Activated naive CD8-positive, alpha-beta T cell treated with anti-CD3 and anti-CD28 coated beads for 36 hours (primary cell): ENCODE results near the gene PPP6C. TPM values are rescaled to one million over a fixed set of nuclear protein-coding genes. Genes with fewer than 3 reads are reported as not detected.
"Not testable (repeated sequence)": the region's sequence is repeated elsewhere in the genome, so short reads cannot be mapped to it uniquely, and the experiment has no call there.

Experiments
- DNase-seq: peaks from one replicate; pipeline ENCODE4 v3.0.0; 2021
- H3K27ac Mint-ChIP-seq: one replicate; pipeline ENCODE4 v1.8.0; 2022; ENCODE audit warnings: mild to moderate bottlenecking, moderate library complexity, mixed read lengths
- H3K27me3 Mint-ChIP-seq: one replicate; pipeline ENCODE4 v1.8.0; 2022; ENCODE audit warnings: mild to moderate bottlenecking, mixed read lengths
- H3K36me3 Mint-ChIP-seq: one replicate; pipeline ENCODE4 v1.8.0; 2021; ENCODE audit warnings: mild to moderate bottlenecking, mixed read lengths
- H3K4me1 Mint-ChIP-seq: one replicate; pipeline ENCODE4 v1.8.0; 2021; ENCODE audit warnings: mixed read lengths
- H3K4me3 Mint-ChIP-seq: one replicate; pipeline ENCODE4 v1.8.0; 2022; ENCODE audit warnings: mild to moderate bottlenecking, moderate library complexity, mixed read lengths
- H3K9me3 Mint-ChIP-seq: one replicate; pipeline ENCODE4 v1.8.0; 2022; ENCODE audit warnings: mixed read lengths
- total RNA-seq, 2 experiments: library from RNA; stranded (reverse); gene quantifications; one replicate each; pipeline ENCODE4 v1.2.3, GENCODE V29; 2021

PPP6C gene
- total RNA-seq = 10 to 100 TPM; 47.6 to 48.8 TPM

DNA sequence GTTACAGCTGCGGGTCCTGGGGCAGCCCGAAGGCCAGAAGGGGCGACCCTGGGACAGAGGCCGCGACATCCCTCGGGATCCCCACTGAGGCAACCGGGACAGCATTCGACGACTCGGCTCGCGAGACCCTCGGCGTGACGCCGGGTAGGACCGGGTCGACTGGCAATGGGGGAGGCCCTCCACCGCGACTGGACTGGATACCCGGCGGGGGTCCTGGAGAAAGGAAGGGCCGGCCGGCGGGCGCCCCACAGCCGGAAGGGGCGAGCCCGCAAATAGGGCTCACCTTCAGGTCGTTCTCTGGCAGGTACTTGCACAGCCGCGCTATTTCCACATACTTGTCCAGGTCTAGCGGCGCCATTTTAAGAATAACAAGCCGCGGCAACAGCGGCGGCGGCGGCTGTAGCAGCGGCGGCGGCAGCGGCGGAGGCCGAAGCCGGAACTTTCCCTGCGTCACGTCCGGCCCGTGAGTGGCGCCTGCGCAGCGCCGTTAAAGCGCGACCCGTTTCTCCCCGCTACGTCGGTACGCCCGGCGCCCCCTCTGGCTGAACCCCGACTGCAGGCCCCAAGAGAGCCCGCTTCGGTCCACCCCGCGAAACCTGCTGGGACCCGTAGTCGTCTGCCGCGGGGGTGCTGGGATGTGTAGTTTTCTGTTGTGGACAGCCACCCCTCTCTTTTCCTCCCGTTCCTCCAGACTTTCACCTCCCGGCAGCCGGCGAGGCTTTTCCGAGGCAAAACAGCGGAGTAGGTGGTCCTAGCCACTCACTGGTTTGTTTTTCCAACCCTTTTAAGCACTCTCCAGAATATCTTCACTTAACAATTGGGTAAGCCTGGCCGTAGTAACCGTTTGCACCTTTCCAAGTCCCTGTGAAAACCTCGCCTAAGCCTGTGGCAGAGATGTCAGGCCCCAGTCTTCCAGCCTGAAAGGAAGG is at the start of gene PPP6C:
Gene PPP6C, minus strand, starts transcription at position 443 of the 929 bp plus-strand sequence. Its CDS starts 85 bp downstream, at position 358.
- peaks cover 60% of the 10 kb centered on the region for H3K4me1 Mint-ChIP-seq

DNA sequence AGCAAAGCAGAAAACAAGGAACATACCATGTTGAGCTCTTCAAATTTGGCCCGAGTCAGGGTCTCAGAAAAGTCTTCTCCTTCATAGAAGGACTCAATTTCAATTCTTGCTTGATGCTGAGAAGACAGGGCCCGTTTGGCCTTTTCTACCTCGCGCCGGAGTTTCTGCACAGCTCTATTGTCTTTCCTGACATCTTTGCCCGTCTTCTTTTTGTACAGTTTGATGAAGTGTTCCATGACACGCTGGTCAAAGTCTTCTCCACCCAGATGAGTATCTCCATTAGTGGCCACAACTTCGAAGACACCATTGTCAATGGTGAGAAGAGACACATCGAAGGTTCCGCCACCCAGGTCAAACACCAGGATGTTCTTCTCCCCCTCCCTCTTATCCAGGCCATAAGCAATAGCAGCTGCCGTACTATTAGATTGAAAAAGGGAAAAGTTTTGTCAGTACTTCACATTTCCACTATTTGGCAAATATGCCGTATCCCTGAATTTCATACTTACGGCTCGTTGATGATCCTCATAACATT is 49.4 kb upstream of the PPP6C start:
- peak overlapping the region; percentile 100 for H3K4me3 Mint-ChIP-seq
- no peak for DNase-seq
- H3K4me1 Mint-ChIP-seq = peaks cover 68% of the 10 kb centered on the region
- H3K27me3 Mint-ChIP-seq = peaks cover 10% of the 10 kb centered on the region
- H3K36me3 Mint-ChIP-seq = peaks cover 66% of the 10 kb centered on the region
- peak overlapping the region; percentile 99 for H3K27ac Mint-ChIP-seq
- no peaks in the 10 kb centered on the region for H3K9me3 Mint-ChIP-seq

More for the DNA sequence above, at the start of gene PPP6C:
- no peaks in the 10 kb centered on the region for H3K27me3 Mint-ChIP-seq
- H3K9me3 Mint-ChIP-seq = no peaks in the 10 kb centered on the region
- peak; percentile 98 for DNase-seq
- peak within 1 kb of the TSS; percentile 98 for H3K4me3 Mint-ChIP-seq
- H3K36me3 Mint-ChIP-seq = peaks cover 7% of the 10 kb centered on the region
- peak within 1 kb of the TSS; percentile 97 for H3K27ac Mint-ChIP-seq

DNA sequence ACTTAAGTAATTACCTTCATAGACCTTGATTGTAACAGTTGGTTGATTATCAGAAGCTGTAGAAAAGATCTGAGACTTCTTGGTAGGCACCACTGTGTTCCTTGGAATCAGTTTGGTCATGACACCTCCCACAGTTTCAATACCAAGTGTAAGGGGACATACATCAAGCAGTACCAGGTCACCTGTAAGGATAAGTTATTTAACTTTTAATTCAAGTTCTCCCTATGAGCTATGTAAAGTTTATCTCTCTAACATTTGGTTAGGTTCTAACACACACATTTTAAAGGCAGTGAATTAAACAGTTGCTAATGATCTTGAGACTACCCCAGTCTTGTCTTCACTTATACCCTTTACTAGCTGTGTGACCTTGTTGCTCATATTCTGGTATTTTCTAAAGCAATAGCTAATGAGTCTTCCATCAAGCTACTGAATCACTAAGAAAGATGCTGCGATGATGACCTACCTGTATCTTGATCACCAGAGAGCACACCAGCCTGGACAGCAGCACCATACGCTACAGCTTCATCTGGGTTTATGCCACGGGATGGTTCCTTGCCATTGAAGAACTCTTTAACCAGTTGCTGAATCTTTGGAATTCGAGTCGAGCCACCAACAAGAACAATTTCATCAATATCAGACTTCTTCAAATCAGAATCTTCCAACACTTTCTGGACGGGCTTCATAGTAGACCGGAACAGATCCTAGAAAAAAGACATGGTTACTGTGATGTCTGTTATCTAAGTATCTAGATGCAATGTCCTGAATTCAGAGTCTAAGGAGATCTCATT is 48.7 kb upstream of the PPP6C start:
- Mint-ChIP-seq H3K27me3 (peaks cover 10% of the 10 kb centered on the region), H3K27ac (peak overlapping the region; percentile 99), H3K9me3 (no peaks in the 10 kb centered on the region), H3K36me3 (peaks cover 70% of the 10 kb centered on the region), H3K4me3 (peak overlapping the region; percentile 100), H3K4me1 (peaks cover 63% of the 10 kb centered on the region)
- DNase-seq = no peak

DNA sequence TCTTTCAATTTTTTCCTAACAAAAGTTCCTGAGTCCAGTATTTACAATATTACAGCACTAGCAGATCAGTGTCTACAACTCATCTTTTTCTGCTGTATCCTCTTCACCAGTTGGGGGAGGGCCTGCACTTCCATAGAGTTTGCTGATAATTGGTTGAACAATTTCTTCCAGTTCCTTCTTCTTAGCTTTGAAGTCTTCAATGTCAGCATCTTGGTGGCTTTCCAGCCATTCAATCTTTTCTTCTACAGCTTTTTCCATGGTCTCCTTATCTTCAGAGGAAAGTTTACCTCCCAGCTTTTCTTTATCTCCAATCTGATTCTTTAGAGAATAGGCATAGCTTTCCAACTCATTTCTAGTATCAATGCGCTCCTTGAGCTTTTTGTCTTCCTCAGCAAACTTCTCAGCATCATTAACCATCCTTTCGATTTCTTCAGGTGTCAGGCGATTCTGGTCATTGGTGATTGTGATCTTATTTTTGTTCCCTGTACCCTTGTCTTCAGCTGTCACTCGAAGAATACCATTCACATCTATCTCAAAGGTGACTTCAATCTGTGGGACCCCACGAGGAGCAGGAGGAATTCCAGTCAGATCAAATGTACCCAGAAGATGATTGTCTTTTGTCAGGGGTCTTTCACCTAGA is 47.0 kb upstream of the PPP6C start:
- H3K36me3 Mint-ChIP-seq = peaks cover 68% of the 10 kb centered on the region

DNA sequence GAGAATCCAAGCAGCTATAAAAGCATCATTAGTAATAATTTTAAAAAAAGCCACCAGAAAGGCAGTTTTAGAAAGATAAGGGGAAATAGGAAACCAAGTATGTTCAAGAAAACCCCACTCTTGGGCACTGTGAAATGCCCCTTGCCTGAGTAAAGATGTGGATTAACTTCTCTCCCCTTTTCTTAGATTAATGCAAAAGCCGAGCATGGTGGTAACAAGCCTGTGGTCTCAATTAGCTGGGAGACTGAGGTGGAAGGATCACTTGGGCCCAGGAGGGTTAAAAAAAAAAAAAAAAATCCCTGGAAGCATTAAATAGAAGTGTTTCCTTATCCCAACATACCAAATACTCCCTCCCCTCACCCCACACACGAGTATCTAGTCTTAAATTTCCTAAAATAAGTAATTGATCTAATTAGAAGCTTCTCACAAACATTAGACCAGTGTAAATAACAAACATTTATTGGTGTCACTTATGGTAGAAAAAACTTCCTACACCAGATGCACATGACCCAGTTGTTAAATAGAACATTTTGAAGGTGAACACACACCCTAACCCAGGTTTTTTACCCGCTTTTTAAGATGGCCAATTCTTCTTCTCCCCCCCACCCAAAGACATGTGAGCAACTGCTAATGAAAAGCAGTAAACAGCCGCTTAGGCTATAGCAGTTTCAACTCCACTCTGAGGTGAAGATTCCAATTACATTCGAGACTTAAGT is 46.4 kb upstream of the PPP6C start:
- peaks cover 54% of the 10 kb centered on the region for H3K4me1 Mint-ChIP-seq
- DNase-seq = no peak
- H3K4me3 Mint-ChIP-seq = peak overlapping the region; percentile 100
- H3K27me3 Mint-ChIP-seq = peaks cover 5% of the 10 kb centered on the region
- H3K27ac Mint-ChIP-seq = peak overlapping the region; percentile 68
- H3K9me3 Mint-ChIP-seq = no peaks in the 10 kb centered on the region
- peaks cover 65% of the 10 kb centered on the region for H3K36me3 Mint-ChIP-seq

More for the DNA sequence above, 47.0 kb upstream of the PPP6C start:
- H3K4me3 Mint-ChIP-seq = peak overlapping the region; percentile 100
- H3K27me3 Mint-ChIP-seq, DNase-seq, H3K9me3 Mint-ChIP-seq: not testable (repeated sequence)
- peaks cover 57% of the 10 kb centered on the region for H3K4me1 Mint-ChIP-seq
- H3K27ac Mint-ChIP-seq = peak overlapping the region; percentile 55

DNA sequence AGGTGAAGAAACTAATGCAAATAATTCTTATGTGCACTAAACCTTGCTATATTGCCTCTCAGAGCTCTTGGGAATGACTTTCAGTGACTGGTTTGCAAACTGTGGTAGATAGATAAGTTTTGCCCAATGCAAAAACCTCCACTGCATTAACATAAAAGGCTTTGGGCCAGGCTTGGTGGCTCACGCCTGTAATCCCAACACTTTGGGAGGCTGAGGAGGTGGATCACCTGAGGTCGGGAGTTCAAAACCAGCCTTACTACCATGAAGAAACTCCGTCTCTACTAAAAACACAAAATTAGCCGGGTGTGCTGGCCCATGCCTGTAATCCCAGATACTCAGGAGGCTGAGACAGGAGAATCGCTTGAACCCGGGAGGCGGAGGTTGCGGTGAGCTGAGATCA is 44.5 kb upstream of the PPP6C start:
- not testable (repeated sequence) for DNase-seq, H3K27ac Mint-ChIP-seq, H3K4me3 Mint-ChIP-seq, H3K27me3 Mint-ChIP-seq, H3K9me3 Mint-ChIP-seq
- Mint-ChIP-seq H3K4me1 (peaks cover 40% of the 10 kb centered on the region), H3K36me3 (peaks cover 46% of the 10 kb centered on the region)

DNA sequence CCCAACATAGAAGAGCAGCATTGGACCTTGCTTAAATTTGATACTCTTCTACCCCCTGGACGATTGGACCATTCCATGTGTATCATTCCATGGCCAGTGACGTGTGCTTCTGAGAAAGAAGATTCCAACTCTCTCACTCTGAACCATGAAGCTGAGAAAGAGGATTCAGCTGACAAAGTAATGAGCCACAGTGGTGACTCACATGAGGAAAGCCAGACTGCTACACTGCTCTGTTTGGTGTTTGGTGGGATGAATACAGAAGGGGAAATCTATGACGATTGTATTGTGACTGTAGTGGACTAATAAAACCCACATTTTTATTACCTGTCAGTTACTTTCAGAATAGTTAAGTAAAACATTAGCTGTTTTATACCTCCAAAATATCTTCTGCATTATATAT is 44.1 kb upstream of the PPP6C start:
- H3K9me3 Mint-ChIP-seq = no peaks in the 10 kb centered on the region
- no peak overlapping the region for H3K4me3 Mint-ChIP-seq
- no peak for DNase-seq
- no peaks in the 10 kb centered on the region for H3K27me3 Mint-ChIP-seq
- peaks cover 42% of the 10 kb centered on the region for H3K36me3 Mint-ChIP-seq
- peaks cover 36% of the 10 kb centered on the region for H3K4me1 Mint-ChIP-seq
- H3K27ac Mint-ChIP-seq = no peak overlapping the region

DNA sequence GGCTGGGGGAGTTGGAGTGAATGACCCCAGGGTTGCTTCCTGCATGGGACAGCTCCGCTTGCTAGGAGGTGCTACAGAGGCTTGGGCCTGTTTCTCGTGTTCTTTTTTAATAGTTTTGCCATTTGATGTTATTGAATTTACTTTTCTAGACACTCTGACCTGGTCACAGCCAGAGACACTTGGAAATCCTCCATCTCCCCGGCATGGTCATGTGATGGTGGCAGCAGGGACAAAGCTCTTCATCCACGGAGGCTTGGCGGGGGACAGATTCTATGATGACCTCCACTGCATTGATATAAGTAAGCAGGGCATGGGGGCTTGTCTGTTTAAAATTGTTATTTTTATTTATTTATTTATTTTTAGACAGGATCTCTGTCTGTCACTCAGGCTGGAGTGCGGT is 38.2 kb upstream of the PPP6C start:
- DNase-seq = no peak
- H3K36me3 Mint-ChIP-seq = no peaks in the 10 kb centered on the region
- no peaks in the 10 kb centered on the region for H3K9me3 Mint-ChIP-seq
- H3K4me3 Mint-ChIP-seq = no peak overlapping the region
- H3K27me3 Mint-ChIP-seq = no peaks in the 10 kb centered on the region
- no peak overlapping the region for H3K27ac Mint-ChIP-seq
- no peaks in the 10 kb centered on the region for H3K4me1 Mint-ChIP-seq

DNA sequence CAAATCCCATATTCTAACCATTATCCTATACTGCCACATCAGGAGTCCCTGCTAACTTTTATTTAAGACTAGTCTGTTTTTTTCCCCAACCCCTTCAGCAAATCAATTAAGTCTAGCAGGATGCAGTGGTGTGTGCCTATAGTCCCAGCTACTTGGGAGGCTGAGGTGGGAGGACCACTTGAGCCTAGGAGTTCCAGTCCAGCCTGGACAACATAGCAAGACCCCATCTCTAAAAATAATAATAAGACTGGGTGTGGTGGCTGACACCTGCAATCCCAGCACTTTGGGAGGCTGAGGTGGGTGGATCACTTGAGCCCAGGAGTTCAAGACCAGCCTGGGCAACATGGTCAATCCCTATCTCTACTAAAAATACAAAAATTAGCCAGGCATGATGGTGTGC is 35.3 kb upstream of the PPP6C start:
- H3K27ac Mint-ChIP-seq, H3K4me1 Mint-ChIP-seq, H3K9me3 Mint-ChIP-seq, DNase-seq, H3K4me3 Mint-ChIP-seq, H3K27me3 Mint-ChIP-seq: not testable (repeated sequence)
- H3K36me3 Mint-ChIP-seq = peaks cover 10% of the 10 kb centered on the region

DNA sequence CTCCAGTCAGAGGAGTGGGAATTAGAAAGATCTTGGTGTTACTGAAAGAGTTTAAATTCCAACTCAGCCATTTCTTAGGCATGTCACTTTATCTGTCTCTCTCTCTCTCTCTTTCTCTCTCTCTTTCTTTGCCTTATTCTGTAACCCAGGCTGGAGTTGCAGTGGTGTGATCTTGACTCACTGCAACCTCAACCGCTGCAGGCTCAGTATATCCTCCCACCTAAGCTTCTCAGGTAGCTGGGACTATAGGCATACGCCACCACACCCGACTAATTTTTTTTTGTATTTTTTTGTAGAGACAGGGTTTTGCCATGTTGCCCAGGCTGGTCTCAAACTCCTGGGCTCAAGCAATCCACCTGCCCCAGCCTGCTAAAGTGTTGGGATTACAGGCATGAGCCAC is 29.0 kb upstream of the PPP6C start:
- H3K4me1 Mint-ChIP-seq = peaks cover 2% of the 10 kb centered on the region
- H3K36me3 Mint-ChIP-seq = peaks cover 26% of the 10 kb centered on the region
- no peak overlapping the region for H3K4me3 Mint-ChIP-seq
- H3K9me3 Mint-ChIP-seq = no peaks in the 10 kb centered on the region
- no peaks in the 10 kb centered on the region for H3K27me3 Mint-ChIP-seq
- no peak overlapping the region for H3K27ac Mint-ChIP-seq
- no peak for DNase-seq

DNA sequence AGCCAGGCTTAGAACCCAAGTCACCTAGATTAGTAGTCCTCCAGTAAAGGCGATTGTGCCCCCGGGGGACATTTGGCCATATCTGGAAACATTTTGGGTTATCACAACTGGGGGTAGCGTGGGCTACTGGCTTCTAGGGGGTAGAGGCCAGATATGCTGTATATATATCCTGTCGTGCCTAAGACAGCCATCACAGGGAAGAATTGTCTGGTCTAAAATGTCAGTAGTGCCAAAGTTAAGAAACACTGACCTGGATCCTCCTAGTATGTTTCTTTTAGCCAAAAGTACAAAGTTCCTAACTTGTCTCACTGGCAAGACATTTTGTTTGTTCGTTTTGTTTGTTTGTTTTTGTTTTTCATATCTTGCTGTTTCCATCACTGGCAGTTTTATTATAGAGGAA is 24.6 kb upstream of the PPP6C start:
- Mint-ChIP-seq H3K27ac (no peak overlapping the region), H3K27me3 (no peaks in the 10 kb centered on the region), H3K4me3 (no peak overlapping the region), H3K9me3 (no peaks in the 10 kb centered on the region), H3K36me3 (peaks cover 34% of the 10 kb centered on the region), H3K4me1 (peaks cover 2% of the 10 kb centered on the region)
- no peak for DNase-seq

DNA sequence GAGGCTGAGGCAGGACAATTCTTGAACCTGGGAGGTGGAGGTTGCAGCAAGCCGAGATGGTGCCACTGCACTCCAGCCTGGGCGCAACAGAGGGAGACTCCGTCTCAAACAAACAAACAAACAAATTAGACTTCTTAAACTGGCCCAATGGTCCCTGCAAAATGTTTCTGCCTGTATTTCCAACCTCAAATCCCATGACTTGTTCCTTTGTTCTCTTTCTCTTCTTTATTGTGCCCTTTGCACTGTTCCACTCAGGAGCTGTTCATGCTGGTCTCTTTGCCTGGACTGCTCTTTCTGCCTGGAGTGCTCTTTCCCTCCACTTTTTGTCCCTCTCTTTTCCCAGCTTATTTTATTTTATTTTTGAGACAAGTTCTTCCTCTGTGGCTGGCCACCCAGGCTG is 14.9 kb upstream of the PPP6C start:
- no peak for DNase-seq
- Mint-ChIP-seq H3K27ac (no peak overlapping the region), H3K27me3 (no peaks in the 10 kb centered on the region), H3K36me3 (peaks cover 35% of the 10 kb centered on the region), H3K9me3 (no peaks in the 10 kb centered on the region), H3K4me3 (no peak overlapping the region), H3K4me1 (peaks cover 14% of the 10 kb centered on the region)

DNA sequence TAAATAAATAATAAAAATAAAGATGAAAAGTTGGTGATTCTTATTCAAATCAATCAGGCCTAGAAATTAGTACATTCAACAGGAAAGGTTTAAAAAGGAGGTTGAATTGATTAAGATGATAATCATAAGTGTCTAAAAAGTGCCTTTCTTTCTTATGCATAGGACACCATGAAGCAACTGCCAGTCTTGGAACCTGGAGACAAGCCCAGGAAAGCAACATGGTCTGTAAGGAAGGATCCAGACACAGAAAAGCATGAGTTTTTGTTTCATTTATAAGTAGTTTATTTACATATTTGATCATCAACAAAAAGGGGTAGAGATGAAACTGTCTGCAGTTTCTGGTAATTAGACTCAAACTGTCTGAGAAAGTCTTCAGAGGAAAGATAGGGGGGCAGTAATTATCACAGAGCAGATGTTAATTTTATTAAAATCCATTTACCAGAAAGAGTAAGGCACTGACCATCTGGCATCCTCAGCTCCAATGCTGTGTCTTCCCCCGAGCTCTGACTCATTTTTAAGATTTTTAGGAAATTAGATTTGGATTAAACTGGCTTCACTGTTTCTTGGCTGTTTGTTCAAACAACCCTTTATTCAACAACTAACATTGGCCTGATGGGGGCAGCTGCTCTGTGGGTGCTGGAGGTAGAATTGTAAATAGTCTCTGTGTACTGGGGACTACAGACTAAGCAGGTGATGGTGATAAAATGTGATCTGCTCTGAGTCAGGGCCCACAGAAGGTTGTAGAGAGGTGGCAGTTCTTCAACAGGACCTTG is 13.4 kb upstream of the PPP6C start:
- no peak overlapping the region for H3K4me3 Mint-ChIP-seq
- no peak for DNase-seq
- no peak overlapping the region for H3K27ac Mint-ChIP-seq
- H3K36me3 Mint-ChIP-seq = peaks cover 30% of the 10 kb centered on the region
- H3K27me3 Mint-ChIP-seq = no peaks in the 10 kb centered on the region
- no peaks in the 10 kb centered on the region for H3K9me3 Mint-ChIP-seq
- H3K4me1 Mint-ChIP-seq = peaks cover 21% of the 10 kb centered on the region
